Stimulated activated CD4-positive, alpha-beta T cell treated with anti-CD3 and anti-CD28 coated beads, TNF-alpha, amount 100 ng/mL, for 1 hour (primary cell): ENCODE results near the gene CDYL.
"Not testable (repeated sequence)": the region's sequence is repeated elsewhere in the genome, so short reads cannot be mapped to it uniquely, and the experiment has no call there.

Experiments used
- DNase-seq, 3 donors: peaks; one replicate each; pipeline ENCODE4 v3.0.0-alpha.2; 2020; ENCODE audit warnings: low read depth in 3 of 3, low spot score in 1 of 3

The CDYL gene

DNA sequence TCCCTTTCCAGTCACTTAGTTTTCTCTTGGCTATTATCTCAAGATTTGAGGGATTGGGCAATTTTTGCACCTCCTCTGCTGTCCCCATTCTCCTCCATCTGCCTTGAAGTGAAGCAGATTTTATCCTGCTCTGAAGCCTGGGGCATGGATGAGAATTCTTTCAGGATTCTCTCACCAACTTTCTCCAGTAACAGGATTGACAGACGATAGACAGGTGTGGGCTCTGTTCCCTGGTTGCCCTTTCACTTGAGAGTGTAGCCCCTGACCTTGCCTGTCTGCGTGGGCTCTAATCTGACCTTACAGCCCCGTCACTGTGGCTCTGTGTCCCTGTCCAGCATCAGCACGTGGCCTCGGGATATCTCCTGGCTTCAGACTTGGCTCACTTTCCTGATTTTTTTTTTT, 27.1 kb downstream of the CDYL start:
- no peak for DNase-seq

DNA sequence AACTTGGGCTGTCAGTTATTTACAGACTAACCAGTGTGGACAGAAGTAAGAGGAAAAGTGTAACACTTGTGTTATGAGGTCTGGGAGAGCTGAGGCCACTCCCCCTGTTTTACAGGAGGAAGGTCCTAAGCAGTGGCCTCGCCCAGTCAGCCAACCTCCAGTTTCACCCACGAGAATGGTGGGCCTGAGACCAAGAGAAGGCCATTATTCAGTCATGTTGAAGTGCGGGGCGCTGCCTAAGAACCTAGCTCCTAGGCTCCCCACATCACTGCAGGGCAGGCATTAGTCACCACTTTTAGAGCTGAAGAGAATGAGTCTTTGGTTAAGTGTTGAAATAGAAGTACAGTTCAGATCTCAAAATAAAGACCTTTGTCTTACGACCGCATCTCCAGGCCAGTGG, 27.9 kb downstream of the CDYL start:
- DNase-seq, result no peak

DNA sequence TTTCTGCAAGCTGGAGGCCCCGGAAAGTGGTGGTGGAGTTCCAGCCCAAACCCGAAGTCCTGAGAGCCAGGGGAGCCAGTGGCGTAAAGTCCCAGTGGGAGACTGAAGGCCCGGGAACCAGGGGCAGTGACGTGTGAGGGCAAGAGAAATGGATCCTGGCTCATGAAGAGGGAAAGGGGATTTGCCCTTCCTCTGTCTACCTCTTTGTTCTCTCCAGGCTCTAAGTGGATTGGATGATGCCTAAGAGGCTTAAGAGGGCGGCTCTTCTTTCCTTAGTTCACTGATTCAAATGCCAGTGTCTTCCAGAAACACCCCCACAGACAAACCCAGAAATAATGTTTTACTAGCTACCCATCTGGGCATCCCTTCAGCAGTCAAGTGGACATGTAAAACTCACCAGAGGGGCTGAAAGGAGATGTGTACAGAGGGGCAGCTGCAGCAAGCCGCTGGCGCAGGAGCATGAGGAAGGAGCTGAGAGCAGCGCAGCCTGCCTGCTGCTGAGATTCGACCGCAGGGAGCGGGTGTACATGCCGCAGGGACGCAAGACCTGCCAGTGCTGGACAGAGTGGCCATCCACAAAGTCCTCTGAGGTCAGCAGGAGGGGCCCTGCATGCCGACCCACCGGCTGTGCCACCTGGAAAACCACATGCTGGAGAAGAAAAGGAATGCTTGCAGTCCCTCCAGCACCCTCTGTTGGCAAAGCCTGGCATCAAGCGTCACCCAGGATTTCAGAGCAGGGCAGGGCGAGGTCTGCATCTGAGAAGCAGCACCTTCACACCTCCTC, 29.5 kb downstream of the CDYL start:
- peak in 1 of 3 donors; percentile 6 for DNase-seq

DNA sequence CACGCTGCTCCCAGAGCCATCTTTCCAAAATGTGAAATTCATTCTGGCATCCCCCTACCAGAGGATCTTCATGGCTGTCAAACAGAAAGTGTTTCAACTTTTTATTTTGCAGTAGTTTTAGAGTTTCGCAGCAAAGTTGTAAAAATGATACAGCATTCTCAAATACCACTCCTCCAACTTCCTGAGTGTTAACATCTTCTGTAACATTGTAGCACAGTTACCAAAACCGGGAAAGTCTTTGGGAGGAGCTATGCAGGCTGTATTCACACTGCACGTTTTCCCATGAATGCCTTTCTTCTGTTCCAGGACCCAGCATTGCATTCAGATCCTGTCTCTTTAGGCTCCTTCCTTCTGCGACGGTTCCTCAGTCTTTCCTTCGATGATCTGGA, 30.1 kb downstream of the CDYL start:
- no peak for DNase-seq

DNA sequence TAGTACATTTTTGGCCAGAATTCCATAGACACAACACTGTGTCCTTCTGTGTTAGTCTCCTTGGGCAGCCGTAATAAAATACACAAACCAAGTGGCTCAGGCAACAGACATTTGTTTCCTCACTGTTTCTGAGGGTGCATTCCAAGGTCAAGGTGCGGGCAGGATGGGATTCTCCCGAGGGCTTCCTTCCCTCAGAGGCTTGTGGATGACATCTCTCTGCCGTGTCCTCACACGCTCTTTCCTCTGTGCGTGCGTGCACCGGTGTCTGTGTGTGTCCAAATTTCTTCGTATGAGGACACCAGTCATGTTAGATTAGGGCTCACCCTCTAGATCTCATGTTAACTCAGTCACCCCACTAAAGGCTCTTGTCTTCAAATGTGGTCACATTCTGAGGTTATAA, 30.6 kb downstream of the CDYL start:
- no peak for DNase-seq

DNA sequence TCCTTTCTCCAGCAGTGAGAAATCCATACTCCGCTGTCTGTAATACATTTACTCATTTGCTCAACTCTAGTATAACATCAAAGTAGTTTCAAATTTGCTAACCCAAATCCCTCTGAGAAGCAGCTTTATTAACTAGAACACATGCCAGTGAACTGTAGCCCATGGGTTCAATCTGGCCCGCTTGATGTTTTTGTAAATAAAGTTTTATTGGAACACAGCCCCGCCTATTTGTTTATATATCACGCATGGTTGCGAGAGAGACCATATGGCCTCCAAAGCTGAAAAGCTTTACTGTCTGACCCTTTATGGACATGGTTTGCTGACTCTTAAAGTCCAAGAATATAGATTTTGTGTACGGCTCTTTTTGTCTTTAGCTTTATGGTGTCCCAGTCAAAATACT, 32.2 kb downstream of the CDYL start:
- no peak for DNase-seq

DNA sequence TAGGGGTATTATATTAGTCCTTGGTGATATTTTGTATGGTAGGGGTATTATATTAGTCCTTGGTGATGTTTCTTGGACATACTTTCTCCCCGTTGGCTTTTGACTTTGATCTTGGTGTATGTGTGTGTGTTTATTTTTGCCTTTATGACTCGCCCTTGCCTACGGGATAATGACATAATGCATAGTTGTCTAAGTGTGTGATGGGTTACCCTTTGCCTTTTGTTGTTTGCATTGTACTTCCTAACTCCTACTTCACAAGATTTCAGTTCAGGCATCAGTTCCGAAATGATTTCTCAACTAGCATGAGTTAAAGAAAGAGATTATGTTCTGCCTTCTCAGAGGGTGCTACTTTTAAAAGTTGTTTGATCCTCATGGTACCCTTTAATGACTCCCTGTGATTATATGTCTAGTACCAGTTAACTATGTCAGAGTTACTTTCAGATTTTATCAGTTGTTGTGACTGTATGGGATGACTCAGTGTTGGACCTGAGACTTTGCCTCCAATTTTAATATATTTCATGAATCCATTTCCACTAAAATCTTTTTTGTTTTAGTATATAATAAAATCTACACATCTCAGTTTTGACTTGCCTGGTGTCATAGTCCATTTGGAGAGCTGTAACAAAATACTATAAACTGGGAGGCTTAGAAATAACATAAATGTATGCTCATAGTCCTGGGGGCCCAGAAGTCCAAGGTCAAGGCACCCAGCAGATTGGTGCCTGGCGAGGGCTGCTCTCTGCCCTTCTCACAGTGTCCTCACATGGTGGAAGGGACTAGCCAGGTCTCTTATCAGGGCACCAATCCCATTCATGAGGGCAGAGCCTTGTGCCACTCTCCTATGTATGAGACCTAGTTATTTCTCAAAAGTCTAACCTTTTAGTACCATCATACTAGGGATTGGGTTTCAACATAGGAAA, 34.1 kb downstream of the CDYL start:
- DNase-seq, result no peak

DNA sequence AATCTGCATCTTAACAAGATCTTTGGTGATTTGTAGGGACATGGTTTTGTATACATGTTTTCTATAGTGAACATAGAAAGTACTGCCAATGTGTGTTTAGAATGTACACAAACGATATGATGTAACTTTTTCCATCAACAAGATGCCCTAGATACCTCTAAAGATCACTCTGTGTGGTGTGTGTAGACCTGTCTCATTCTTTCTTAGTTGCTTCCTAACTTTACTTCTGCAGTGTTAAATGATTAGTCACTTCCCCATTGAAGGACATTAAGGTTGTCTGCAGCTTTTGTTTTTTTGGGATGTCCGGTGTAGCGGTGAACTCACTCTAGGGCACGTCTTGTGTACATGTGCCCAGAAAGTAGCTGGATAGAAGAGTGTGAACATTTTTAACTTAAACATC, 35.9 kb downstream of the CDYL start:
- no peak for DNase-seq

DNA sequence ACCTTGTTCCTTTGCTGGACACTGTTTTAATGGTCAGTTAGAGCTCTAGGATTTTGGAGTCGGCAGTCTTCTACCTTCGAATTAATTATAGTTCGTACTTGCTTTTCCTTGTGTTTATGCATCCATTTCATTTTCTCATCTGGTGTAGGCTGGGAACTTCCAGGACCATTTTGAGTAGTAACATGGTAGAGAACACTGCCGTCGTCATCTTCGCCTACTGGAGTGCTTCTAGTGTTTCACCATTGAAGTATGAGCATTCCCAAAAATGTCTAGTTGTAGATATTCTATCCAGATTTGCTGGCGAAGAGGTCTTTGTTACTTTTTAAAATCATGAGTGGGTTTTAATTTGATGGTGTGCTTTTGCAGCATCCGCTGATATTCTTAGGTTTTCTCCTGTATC, 36.9 kb downstream of the CDYL start:
- DNase-seq, result no peak

DNA sequence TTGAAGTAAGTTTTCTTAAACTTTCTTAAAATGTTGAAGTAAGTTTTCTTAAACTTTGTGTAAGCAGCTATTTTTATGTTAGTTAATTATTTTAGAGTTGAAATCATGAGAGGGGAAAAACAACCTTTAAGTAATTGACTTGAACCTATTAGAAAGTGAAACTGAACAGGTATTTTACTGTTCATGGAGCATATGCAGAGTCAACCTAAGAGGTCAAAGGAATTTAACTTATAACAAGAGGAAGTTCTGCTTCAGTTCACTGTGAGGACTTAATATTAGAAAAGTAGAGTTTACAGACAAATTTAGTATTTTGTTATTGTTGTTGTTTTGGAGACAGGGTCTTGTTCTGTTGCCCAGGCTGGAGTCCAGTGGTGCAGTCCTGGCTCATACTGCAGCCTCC, 38.0 kb downstream of the CDYL start:
- no peak for DNase-seq

DNA sequence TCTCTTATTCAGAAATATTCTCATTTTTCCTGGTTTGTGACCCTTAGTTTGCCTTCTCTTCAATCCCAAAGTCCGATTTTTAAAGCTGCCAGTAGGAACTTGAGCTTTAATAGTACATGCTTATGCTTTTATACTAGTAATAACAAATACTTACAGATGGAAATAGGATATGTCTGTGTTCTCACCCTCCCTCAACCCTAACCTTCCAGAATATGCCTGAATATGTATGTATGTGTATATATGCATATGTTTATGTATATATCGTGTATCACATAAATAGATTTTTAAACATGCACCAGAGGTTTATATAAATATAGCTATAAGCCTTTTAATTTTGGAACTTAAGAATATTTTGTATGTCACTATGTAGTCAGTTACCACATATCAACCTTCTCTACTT, 38.8 kb downstream of the CDYL start:
- DNase-seq, result no peak

DNA sequence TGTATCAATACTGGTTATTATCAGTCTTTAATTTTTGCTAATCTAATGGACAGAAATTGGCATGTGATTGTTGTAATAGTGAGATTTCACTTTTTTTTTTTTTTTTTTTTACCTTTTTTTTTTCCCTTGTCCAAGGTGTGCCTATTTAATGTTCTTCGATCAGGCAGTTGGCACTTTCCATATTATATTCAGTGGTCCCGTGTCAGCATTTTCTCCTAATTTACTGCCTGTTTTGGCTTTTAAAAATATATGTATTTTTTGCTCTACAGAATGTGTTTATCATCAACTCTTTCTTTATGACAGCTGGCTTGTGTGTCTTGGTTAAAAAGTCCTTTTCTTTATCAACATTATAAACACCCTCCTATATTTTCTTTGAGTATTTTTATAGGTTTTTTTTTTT, 39.4 kb downstream of the CDYL start:
- no peak for DNase-seq

DNA sequence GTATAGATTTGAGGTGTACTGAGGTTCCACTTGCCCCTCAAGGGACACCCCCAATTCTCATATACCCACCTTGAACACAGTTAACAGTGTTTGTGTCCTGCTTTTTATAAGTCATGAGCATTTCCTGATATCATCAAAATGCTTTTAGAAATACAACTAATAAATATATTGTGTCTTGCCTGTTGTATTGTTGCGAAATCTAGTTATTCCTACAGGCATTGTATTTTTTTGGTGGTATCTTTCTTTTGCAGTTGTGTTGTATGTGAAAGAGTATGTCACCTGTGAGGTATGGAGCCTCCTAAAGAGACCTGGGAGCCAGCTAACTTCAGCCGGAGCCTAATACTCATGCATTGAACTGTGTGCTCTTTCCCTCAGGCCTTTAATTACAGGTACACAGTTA, 40.7 kb downstream of the CDYL start:
- DNase-seq, result no peak

DNA sequence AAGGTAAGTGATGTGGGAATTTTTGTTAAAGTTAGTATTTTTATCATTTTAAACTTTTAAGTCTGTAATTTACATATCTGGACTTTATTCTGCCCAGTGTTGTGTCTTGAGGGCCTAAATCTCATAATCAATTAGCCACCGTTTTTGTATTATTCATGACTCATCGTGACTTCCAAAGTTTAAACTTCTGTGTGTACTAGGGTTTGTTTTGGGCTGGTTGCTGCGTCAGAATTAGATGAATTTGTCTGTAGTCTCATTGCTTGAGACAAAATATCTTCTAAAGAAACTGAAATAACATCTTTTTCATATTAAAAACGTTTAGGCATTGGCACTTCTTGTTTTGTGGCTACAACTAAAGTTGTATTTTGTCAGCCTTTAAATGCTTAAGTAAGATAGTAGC, 41.3 kb downstream of the CDYL start:
- DNase-seq, result no peak

DNA sequence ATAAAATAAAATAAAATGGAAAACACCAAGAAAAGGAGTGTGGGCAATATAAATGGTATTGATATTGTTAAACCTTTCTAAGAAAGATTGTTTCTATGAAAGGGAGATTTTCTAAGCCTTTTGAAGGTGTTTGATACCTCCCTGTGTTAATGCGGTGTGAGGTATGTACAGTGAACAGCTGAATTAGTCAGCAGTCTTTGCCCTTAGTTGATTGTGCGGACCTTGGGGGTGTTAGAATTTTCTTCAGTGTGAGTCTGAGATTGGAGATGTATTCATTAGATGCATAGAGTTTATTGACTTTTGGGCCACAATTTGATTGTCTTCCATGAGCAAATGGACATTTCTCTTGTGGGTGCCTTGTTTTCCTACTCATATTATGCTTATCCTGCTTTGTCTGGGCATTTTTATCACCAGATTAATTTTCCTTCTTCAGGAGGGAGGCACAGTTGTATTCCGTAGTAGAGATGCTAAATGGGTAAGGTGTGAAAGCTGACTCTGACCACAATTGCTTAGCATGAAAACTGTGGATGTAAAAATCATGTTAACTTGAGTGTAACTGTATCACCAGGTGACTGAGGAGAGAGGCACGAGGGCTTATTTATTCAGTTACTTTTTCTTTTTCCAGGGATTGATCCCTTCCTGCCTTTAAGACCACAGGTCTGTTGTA, 42.2 kb downstream of the CDYL start:
- no peak for DNase-seq

DNA sequence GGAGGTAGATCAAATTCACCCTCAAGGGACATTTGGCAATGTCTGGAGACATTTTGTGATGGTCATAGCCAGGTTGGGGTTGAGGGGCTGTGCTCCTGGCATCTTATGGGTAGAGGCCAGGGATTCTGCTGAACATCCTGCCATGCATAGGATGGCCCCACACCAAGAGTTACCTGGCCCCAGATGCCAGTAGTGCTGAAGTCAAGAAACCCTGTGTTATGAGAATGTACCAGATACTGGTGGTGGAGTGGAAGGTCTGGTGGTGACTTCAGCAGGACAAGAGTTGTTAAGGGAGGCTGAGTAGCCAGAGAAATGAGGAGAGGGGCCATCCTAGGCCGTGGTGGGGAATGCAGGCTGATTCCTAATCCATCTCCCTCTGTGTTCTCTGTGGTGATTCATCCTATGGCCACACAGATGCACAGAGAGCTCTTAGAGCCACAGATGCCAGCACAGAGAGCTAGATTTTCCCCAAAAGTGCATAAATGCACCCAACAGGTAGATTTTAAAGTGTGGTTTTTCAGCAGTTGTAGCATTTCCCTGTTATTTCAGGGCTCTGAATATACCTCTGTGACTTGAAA, 43.6 kb downstream of the CDYL start:
- DNase-seq, result no peak

DNA sequence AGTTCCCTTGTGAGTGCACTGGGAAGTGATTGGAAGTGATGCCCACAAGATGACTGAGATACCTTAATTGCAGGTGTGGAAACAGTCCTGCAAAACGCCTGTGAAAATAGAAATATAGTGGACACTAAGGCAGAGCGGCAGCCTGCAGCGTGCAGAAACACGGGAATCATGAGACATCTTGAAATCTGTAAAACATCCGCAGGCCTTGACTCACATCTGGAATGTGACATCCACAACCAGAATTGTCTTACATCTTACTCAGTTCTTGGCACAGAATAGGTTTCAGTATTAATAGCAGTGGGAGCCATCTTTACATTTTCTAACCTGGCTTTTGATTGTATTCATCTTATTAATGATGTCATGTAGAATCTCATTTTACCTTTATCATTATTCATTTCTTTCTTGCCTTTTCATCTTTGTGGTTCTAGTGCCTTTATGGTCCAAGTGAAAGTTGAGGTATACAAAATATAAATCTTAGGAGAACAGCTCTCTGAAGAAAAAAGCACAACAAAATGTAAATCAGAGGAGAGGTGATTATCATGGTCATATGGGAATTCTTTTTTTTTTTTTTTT, 44.6 kb downstream of the CDYL start:
- DNase-seq, result no peak

DNA sequence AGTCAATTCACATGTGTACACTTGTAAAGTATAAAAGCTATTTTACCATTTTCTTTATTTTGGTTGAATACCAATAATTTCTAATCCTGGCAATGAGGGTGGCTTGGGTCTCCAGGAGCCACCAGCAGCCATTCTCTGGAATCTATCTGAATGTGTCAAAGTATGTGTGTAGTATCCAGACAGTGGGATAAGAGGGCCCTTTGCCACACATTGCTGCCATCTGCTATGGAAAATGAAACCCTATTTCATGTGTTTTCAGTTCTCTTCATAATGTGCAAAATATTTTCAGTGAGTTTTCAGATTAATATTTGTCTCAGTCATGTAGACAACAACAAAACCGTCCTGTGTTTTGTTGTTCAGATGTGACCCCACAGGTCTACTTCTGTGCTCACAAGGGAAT, 46.3 kb downstream of the CDYL start:
- DNase-seq, result no peak

DNA sequence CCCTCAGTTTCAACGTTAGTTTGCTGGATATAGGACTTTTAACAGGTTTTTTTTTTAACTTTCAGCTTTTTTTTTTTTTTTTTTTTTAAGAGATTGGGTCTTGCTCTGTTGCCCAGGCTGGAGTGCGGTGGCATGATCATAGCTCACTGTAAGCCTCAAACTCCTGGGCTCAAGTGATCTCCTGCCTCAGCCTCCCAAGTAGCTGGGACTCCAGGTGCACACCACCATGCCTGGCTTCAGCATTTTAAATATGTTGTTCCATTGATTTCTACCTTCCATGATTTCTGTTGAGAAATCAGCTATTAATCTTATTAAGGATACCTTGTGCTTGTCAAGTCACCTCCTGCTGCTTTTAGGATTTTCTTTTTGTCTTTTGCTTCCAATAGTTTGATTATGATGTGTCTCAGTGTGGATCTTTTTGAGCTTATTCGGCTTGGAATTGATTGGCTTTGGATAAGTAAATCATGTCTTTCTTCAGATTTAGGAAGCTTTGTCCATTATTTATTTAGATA, 52.0 kb downstream of the CDYL start:
- DNase-seq, result no peak

DNA sequence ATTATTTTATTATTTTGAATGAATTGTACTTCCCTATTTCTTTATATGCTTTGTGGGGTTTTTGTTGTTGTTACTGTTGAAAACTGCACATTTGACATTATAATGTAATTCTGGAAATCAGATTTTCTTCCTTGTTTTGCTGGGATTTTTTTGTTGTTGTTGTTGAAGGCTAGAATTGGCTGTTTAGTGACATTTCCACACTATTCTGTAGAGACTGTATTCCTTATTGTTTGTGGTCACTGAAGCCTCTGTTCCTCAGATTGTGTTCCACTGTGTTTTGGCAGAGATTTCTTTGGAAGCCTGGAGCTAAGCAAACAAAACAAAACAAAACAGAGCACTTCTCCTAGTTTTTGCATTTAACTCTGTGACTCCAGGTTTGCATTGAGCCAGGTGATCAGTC, 52.9 kb downstream of the CDYL start:
- DNase-seq, result no peak

DNA sequence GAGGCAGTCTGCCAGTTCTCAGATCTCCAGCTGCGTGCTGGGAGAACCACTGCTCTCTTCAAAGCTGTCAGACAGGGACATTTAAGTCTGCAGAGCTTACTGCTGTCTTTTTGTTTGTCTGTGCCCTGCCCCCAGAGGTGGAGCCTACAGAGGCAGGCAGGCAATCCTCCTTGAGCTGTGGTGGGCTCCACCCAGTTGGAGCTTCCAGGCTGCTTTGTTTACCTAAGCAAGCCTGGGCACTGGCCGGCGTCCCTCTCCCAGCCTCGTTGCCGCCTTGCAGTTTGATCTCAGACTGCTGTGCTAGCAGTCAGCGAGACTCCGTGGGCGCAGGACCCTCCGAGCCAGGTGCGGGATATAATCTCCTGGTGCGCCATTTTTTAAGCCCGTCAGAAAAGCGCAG, 59.3 kb downstream of the CDYL start:
- DNase-seq, result not testable (repeated sequence)
